Retinal pigment epithelial cell (primary cell): ENCODE measurements around the gene UBE2I.

Experiments used
- DNase-seq: peaks from one replicate; pipeline ENCODE4 v3.0.0-alpha.2; 2010; ENCODE audit warnings: low read depth
- H3K4me3 ChIP-seq: 2 replicates; pipeline ENCODE4 v1.5.1; 2011; ENCODE audit warnings: mild to moderate bottlenecking, low read length, control low read depth, moderate library complexity
- CTCF ChIP-seq: conservative IDR thresholded peaks from 2 replicates; pipeline ENCODE4 v1.5.1; 2011; ENCODE audit warnings: low read depth, low read length, control low read depth, inconsistent platforms

The UBE2I gene

GRCh38 chr16:1272453-1273198, 36.8 kb upstream of the UBE2I start:
- no peak for DNase-seq
- no peak for TF ChIP-seq CTCF
- H3K4me3 ChIP-seq = no peak overlapping the region

- no peak overlapping the region for H3K4me3 ChIP-seq
- TF ChIP-seq CTCF = no peak
- DNase-seq = no peak
These were observed 35.6 kb upstream of the UBE2I start for GRCh38 chr16:1273816-1274215.

GRCh38 chr16:1274767-1275166, 34.7 kb upstream of the UBE2I start:
- DNase-seq = no peak
- TF ChIP-seq CTCF = no peak
- H3K4me3 ChIP-seq = no peak overlapping the region

- no peak for TF ChIP-seq CTCF
- no peak for DNase-seq
- H3K4me3 ChIP-seq = no peak overlapping the region
These were observed 33.5 kb upstream of the UBE2I start for GRCh38 chr16:1275791-1276579.

GRCh38 chr16:1276580-1276878, 32.9 kb upstream of the UBE2I start:
- no peak overlapping the region for H3K4me3 ChIP-seq
- TF ChIP-seq CTCF = no peak
- no peak for DNase-seq

GRCh38 chr16:1277151-1277598, 32.3 kb upstream of the UBE2I start:
- no peak for DNase-seq
- TF ChIP-seq CTCF = no peak
- no peak overlapping the region for H3K4me3 ChIP-seq
